HCT116 (cell line): ENCODE data around the gene IL1RN. TPM values are rescaled to one million over a fixed set of nuclear protein-coding genes. Genes with fewer than 3 reads are reported as not detected.

Experiments
- ATAC-seq: fragments of 200-7000 bp; cut with Tn5 transposase; 2 replicates; pipeline ENCODE4 v1.9.1; 2020; ENCODE audit warnings: mild to moderate bottlenecking, moderate library complexity
- BruUV-seq: library from RNA; stranded (reverse); fragments of 400-500 nt; replicated peaks from 2 replicates; lab custom pipeline; 2021; lab: Mats Ljungman, UMichigan
- CTCF ChIA-PET: fragments of 300-600 bp; sonication (Branson Sonifier 250); formaldehyde crosslinking; loops from one replicate; lab custom pipeline; 2021; ENCODE audit warnings: antibody characterized with exemption; lab: Charles Lee
- POLR2A ChIA-PET: fragments of 300-600, 350-600 bp; sonication (Branson Sonifier 250); formaldehyde crosslinking; loops from one replicate; lab custom pipeline; 2021; ENCODE audit warnings: antibody characterized with exemption; lab: Charles Lee
- RAD21 ChIA-PET, 2 experiments: fragments of 300-600 bp; sonication (Branson Sonifier 250); formaldehyde crosslinking; loops; one replicate each; lab custom pipeline; 2023; ENCODE audit warnings: low total read pairs in 2 of 2; ENCODE audit not compliant: uncharacterized antibody in 2 of 2, unreplicated experiment in 2 of 2, low non-redundant PET in 1 of 2; lab: Charles Lee
- DNase-seq: peaks from one replicate; pipeline ENCODE4 v3.0.0-alpha.2; 2010; ENCODE audit warnings: low read depth, low spot score
- H2AFZ ChIP-seq: fragments of 200-600 bp; shearing (Covaris generic), sonication (generic); 2 replicates; pipeline ENCODE4 v1.6.1; 2017; ENCODE audit warnings: low read depth, mixed run types, mixed read lengths, antibody characterized with exemption, low read length; ENCODE audit not compliant: poor library complexity, severe bottlenecking
- H3K27ac ChIP-seq: 2 replicates; pipeline ENCODE4 v1.5.1; 2012; ENCODE audit warnings: low read depth, low read length
- H3K27me3 ChIP-seq: fragments of 200-600 bp; sonication (generic); 2 replicates; pipeline ENCODE4 v1.6.1; 2016; ENCODE audit warnings: mixed run types, low read length, mixed read lengths; ENCODE audit not compliant: insufficient read depth
- H3K36me3 ChIP-seq, 2 experiments: fragments of 200-500 bp in 1 of 2; fragments of 200-600 bp in 1 of 2; sonication (Bioruptor generic) in 1 of 2; sonication (generic) in 1 of 2; 2 replicates each; pipeline versions ENCODE4 v1.5.1 to v1.6.1; 2014 to 2016; ENCODE audit warnings: low read length in 2 of 2, inconsistent platforms in 1 of 2, mixed read lengths in 1 of 2, mixed run types in 1 of 2; ENCODE audit not compliant: insufficient read depth in 2 of 2, control insufficient read depth in 1 of 2
- H3K4me1 ChIP-seq, 2 experiments: fragments of 200-600 bp in 1 of 2; sonication (generic) in 1 of 2; 2 replicates each; pipeline versions ENCODE4 v1.5.1 to v1.6.1; 2012 to 2017; ENCODE audit warnings: low read length in 2 of 2, inconsistent platforms in 1 of 2, mild to moderate bottlenecking in 1 of 2, mixed read lengths in 1 of 2, mixed run types in 1 of 2, moderate library complexity in 1 of 2; ENCODE audit not compliant: insufficient read depth in 2 of 2, control insufficient read depth in 1 of 2
- H3K4me2 ChIP-seq: fragments of 200-600 bp; sonication (generic); 2 replicates; pipeline ENCODE4 v1.6.1; 2017; ENCODE audit warnings: mixed run types, low read length, mixed read lengths
- H3K4me3 ChIP-seq, 2 experiments: fragments of 200-600 bp in 1 of 2; sonication (generic) in 1 of 2; replicated peaks in 1 of 2; 2 replicates each; pipeline ENCODE4 v1.5.1; 2011 to 2016; ENCODE audit warnings: low read length in 2 of 2, control low read depth in 1 of 2, low read depth in 1 of 2, mild to moderate bottlenecking in 1 of 2, mixed read lengths in 1 of 2, mixed run types in 1 of 2
- H3K79me2 ChIP-seq: fragments of 200-600 bp; sonication (generic); 2 replicates; pipeline ENCODE4 v1.6.1; 2017; ENCODE audit warnings: mild to moderate bottlenecking, mixed run types, low read length, moderate library complexity, mixed read lengths; ENCODE audit not compliant: insufficient read depth
- H3K9ac ChIP-seq: fragments of 200-600 bp; sonication (generic); 2 replicates; pipeline ENCODE4 v1.6.1; 2016; ENCODE audit warnings: low read length, mixed read lengths
- H3K9me2 ChIP-seq: fragments of 200-600 bp; sonication (generic), shearing (Covaris generic); 2 replicates; pipeline ENCODE4 v1.6.1; 2017; ENCODE audit warnings: mixed run types, mild to moderate bottlenecking, moderate library complexity; ENCODE audit not compliant: insufficient read depth
- H3K9me3 ChIP-seq, 2 experiments: fragments of 200-500 bp in 1 of 2; fragments of 200-600 bp in 1 of 2; sonication (Bioruptor generic) in 1 of 2; sonication (generic) in 1 of 2; 2 replicates each; pipeline ENCODE4 v1.6.1; 2014 to 2017; ENCODE audit warnings: low read length in 2 of 2, mixed read lengths in 2 of 2, inconsistent platforms in 1 of 2, low read depth in 1 of 2, mild to moderate bottlenecking in 1 of 2, mixed run types in 1 of 2, moderate library complexity in 1 of 2; ENCODE audit not compliant: control insufficient read depth in 1 of 2, insufficient read depth in 1 of 2
- H4K20me1 ChIP-seq: fragments of 200-600 bp; sonication (generic), shearing (Covaris generic); 2 replicates; pipeline ENCODE4 v1.6.1; 2017; ENCODE audit warnings: mixed run types, mild to moderate bottlenecking, moderate library complexity; ENCODE audit not compliant: insufficient read depth
- CBX3 ChIP-seq: IDR thresholded peaks from 2 replicates; pipeline ENCODE4 v1.6.1; 2012; ENCODE audit warnings: low read depth
- CEBPB ChIP-seq: IDR thresholded peaks from 2 replicates; pipeline ENCODE4 v1.6.1; 2012; ENCODE audit warnings: low read depth
- EGR1 ChIP-seq: IDR thresholded peaks from 2 replicates; pipeline ENCODE4 v1.6.1; 2012; ENCODE audit warnings: low read depth
- ELF1 ChIP-seq: IDR thresholded peaks from 2 replicates; pipeline ENCODE4 v1.6.1; 2012; ENCODE audit warnings: low read depth, borderline replicate concordance
- EZH2 ChIP-seq: fragments of 200-600 bp; sonication (generic); IDR thresholded peaks from 2 replicates; pipeline ENCODE4 v1.6.1; 2017; ENCODE audit warnings: antibody characterized with exemption, mixed run types
- EZH2phosphoT487 ChIP-seq: fragments of 200-600 bp; IDR thresholded peaks from 2 replicates; pipeline ENCODE4 v1.6.1; 2018; ENCODE audit warnings: antibody characterized with exemption, borderline replicate concordance
- FOSL1 ChIP-seq: IDR thresholded peaks from 2 replicates; pipeline ENCODE4 v1.6.1; 2012; ENCODE audit warnings: low read depth
- POLR2A ChIP-seq: IDR thresholded peaks from 2 replicates; pipeline ENCODE4 v1.7.0; 2011; ENCODE audit warnings: borderline replicate concordance; ENCODE audit not compliant: insufficient read depth, insufficient read length; ENCODE audit errors: extremely low read depth
- POLR2AphosphoS5 ChIP-seq: IDR thresholded peaks from 2 replicates; pipeline ENCODE4 v1.6.1; 2011; ENCODE audit warnings: mild to moderate bottlenecking, low read depth, low read length, moderate library complexity
- RAD21 ChIP-seq: IDR thresholded peaks from 2 replicates; pipeline ENCODE4 v1.6.1; 2012; ENCODE audit warnings: low read depth, mild to moderate bottlenecking
- SIN3A ChIP-seq: IDR thresholded peaks from 2 replicates; pipeline ENCODE4 v1.6.1; 2012; ENCODE audit warnings: low read depth
- SP1 ChIP-seq: IDR thresholded peaks from 2 replicates; pipeline ENCODE4 v1.6.1; 2012; ENCODE audit warnings: low read depth
- SRF ChIP-seq: IDR thresholded peaks from 2 replicates; pipeline ENCODE4 v1.6.1; 2012; ENCODE audit warnings: low read depth
- TCF7L2 ChIP-seq: IDR thresholded peaks from 2 replicates; pipeline ENCODE4 v1.7.0; 2011; ENCODE audit warnings: borderline replicate concordance, inconsistent platforms; ENCODE audit not compliant: insufficient read depth, insufficient read length; ENCODE audit errors: extremely low read depth
- YY1 ChIP-seq: IDR thresholded peaks from 2 replicates; pipeline ENCODE4 v1.6.1; 2011; ENCODE audit warnings: low read length, low read depth, moderate library complexity, mild to moderate bottlenecking; ENCODE audit not compliant: insufficient replicate concordance; ENCODE audit errors: extremely low read depth
- ZNF274 ChIP-seq: fragments of 200-500 bp; sonication (Bioruptor generic); IDR thresholded peaks from 2 replicates; pipeline ENCODE4 v1.6.1; 2014; ENCODE audit warnings: mild to moderate bottlenecking, low read depth, low read length, inconsistent platforms
- intact Hi-C: fragments of 100-400 bp; cut with micrococcal nuclease; formaldehyde crosslinking; loops from 2 replicates; pipeline ENCODE4 v1.10.0; 2022
- total RNA-seq: library from RNA; stranded (reverse); gene quantifications from one replicate; pipeline ENCODE4 v1.2.1, GENCODE V29; 2021; ENCODE audit not compliant: unreplicated experiment
- TF ChIP-seq, protein P1 (sequence below): IDR thresholded peaks from 2 replicates; pipeline ENCODE4 v1.6.1; 2012
- TF ChIP-seq, protein P2 (sequence below): IDR thresholded peaks from 2 replicates; pipeline ENCODE4 v1.6.1; 2011; ENCODE audit warnings: mild to moderate bottlenecking, low read length, moderate library complexity; ENCODE audit not compliant: insufficient replicate concordance; ENCODE audit errors: extremely low read depth
- TF ChIP-seq, protein P3 (sequence below): IDR thresholded peaks from 2 replicates; pipeline ENCODE4 v1.6.1; 2012

Gene IL1RN
- total RNA-seq, 1 experiment from 2014 or later: 0.25 TPM

DNA sequence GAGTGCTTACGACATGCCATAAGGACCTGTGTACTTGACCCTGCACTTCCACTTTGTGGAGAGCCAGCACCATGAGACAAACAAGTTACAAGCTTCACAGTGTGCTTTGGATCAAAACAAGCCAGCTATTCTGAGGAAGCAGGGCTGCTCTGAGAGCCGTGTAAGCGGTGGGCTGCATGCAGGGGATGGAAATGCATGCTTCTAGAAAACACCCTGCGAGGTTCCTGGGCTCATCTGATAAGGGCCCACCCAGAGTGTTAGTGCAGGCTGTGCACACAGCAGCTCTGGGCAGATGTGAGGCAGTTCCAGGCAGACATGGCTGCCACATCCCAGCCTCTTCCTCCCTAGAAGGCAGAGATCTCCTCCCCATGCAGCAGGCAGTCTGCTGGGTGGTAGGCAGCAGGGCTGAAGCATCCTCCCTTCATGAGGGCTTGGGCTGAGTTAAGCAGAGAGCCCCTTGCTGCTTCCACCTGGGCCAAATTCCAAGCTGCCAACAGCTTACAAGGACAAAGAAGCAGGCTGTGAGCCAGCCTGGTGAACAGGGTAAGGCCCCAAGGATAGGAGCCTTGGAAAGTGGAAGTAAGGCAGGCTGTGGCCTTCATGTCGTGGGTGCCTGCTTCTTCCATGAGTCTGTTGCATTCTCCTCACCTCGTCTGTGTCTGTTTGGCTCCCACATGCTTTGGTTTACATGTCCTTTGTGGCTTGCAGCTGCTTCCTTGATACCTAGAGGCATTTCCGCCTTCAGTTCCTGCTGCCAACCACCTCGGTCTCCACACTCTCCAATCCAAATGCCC is 54.1 kb downstream of the IL1RN start:
- H3K27me3 ChIP-seq: no peaks in the 10 kb centered on the region
- H3K4me3 ChIP-seq: no peak overlapping the region
- no peaks in the 10 kb centered on the region; a peak in 1 of 4 replicates for H3K4me1 ChIP-seq
- no peaks in the 10 kb centered on the region for H3K9me3 ChIP-seq
- no peaks in the 10 kb centered on the region for H3K9me2 ChIP-seq
- intact Hi-C loops: no loop called here
- no peaks in the 10 kb centered on the region for H3K36me3 ChIP-seq
- no peak for DNase-seq
- POLR2A ChIA-PET: no interaction called here
- no peak overlapping the region for H2AFZ ChIP-seq
- RAD21 ChIA-PET: no interaction called here
- no peak for ATAC-seq
- H3K79me2 ChIP-seq: no peaks in the 10 kb centered on the region
- BruUV-seq: no TSS peak
- no peak overlapping the region for H3K4me2 ChIP-seq
- no peak for TF ChIP-seq RAD21
- TF ChIP-seq, protein P1, sequence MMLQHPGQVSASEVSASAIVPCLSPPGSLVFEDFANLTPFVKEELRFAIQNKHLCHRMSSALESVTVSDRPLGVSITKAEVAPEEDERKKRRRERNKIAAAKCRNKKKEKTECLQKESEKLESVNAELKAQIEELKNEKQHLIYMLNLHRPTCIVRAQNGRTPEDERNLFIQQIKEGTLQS: no peak
- TF ChIP-seq, protein P2, sequence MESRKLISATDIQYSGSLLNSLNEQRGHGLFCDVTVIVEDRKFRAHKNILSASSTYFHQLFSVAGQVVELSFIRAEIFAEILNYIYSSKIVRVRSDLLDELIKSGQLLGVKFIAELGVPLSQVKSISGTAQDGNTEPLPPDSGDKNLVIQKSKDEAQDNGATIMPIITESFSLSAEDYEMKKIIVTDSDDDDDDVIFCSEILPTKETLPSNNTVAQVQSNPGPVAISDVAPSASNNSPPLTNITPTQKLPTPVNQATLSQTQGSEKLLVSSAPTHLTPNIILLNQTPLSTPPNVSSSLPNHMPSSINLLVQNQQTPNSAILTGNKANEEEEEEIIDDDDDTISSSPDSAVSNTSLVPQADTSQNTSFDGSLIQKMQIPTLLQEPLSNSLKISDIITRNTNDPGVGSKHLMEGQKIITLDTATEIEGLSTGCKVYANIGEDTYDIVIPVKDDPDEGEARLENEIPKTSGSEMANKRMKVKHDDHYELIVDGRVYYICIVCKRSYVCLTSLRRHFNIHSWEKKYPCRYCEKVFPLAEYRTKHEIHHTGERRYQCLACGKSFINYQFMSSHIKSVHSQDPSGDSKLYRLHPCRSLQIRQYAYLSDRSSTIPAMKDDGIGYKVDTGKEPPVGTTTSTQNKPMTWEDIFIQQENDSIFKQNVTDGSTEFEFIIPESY: no peak
- no peak for TF ChIP-seq CEBPB
- TF ChIP-seq ZNF274: no peak
- no peak for TF ChIP-seq SIN3A
- no peak for TF ChIP-seq POLR2AphosphoS5
- TF ChIP-seq, protein P3, sequence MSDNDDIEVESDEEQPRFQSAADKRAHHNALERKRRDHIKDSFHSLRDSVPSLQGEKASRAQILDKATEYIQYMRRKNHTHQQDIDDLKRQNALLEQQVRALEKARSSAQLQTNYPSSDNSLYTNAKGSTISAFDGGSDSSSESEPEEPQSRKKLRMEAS: no peak
- TF ChIP-seq ELF1: no peak
- TF ChIP-seq EGR1: no peak
- TF ChIP-seq TCF7L2: no peak
- no peak for TF ChIP-seq EZH2
- no peak for TF ChIP-seq EZH2phosphoT487
- no peak for TF ChIP-seq SRF
- TF ChIP-seq CBX3: no peak
- TF ChIP-seq SP1: no peak
- TF ChIP-seq YY1: no peak
- TF ChIP-seq FOSL1: no peak
- TF ChIP-seq POLR2A: no peak
- no peak overlapping the region for H3K27ac ChIP-seq
- CTCF ChIA-PET: no interaction called here
- no peaks in the 10 kb centered on the region for H4K20me1 ChIP-seq
- H3K9ac ChIP-seq: no peak overlapping the region
